SK-N-SH (cell line): ENCODE data around the gene DYRK1A.

Experiments
- CTCF ChIP-seq: fragments of 200-600 bp; sonication (generic); IDR thresholded peaks from 2 replicates; pipeline ENCODE4 v1.6.1; 2017; ENCODE audit warnings: antibody characterized with exemption, mild to moderate bottlenecking, moderate library complexity
- EP300 ChIP-seq, 2 experiments: IDR thresholded peaks; 2 replicates each; pipeline versions ENCODE4 v1.4.0 to v1.6.1; 2012; ENCODE audit warnings: borderline replicate concordance in 1 of 2, low read depth in 1 of 2, low read length in 1 of 2
- GATA2 ChIP-seq: sonication (generic); formaldehyde crosslinking; IDR thresholded peaks from 2 replicates; pipeline ENCODE4 v1.5.0; 2020; ENCODE audit warnings: mild to moderate bottlenecking, missing genetic modification reagents
- JUND ChIP-seq: IDR thresholded peaks from 2 replicates; pipeline ENCODE4 v1.4.0; 2012
- POLR2AphosphoS5 ChIP-seq: IDR thresholded peaks from 2 replicates; pipeline ENCODE4 v1.6.1; 2012; ENCODE audit warnings: low read depth, low read length
- RAD21 ChIP-seq: IDR thresholded peaks from 2 replicates; pipeline ENCODE4 v1.6.1; 2012; ENCODE audit warnings: mild to moderate bottlenecking, low read length
- REST ChIP-seq: IDR thresholded peaks from 2 replicates; pipeline ENCODE4 v1.6.1; 2012; ENCODE audit warnings: mild to moderate bottlenecking, low read depth, low read length, moderate library complexity
- RFX5 ChIP-seq: IDR thresholded peaks from 2 replicates; pipeline ENCODE4 v1.6.1; 2012; ENCODE audit warnings: mild to moderate bottlenecking, improper control_type of control experiment, low read length
- SIN3A ChIP-seq: IDR thresholded peaks from 2 replicates; pipeline ENCODE4 v1.6.1; 2012; ENCODE audit warnings: low read depth, mild to moderate bottlenecking, low read length, moderate library complexity, borderline replicate concordance
- SMC3 ChIP-seq: IDR thresholded peaks from 2 replicates; pipeline ENCODE4 v1.6.1; 2012; ENCODE audit warnings: low read depth, low read length, improper control_type of control experiment
- ZBTB33 ChIP-seq: IDR thresholded peaks from 2 replicates; pipeline ENCODE4 v1.4.0; 2012; ENCODE audit warnings: low read depth, borderline replicate concordance
- TF ChIP-seq, protein P1 (sequence below): IDR thresholded peaks from 2 replicates; pipeline ENCODE4 v1.4.0; 2012; ENCODE audit warnings: low read depth

DNA sequence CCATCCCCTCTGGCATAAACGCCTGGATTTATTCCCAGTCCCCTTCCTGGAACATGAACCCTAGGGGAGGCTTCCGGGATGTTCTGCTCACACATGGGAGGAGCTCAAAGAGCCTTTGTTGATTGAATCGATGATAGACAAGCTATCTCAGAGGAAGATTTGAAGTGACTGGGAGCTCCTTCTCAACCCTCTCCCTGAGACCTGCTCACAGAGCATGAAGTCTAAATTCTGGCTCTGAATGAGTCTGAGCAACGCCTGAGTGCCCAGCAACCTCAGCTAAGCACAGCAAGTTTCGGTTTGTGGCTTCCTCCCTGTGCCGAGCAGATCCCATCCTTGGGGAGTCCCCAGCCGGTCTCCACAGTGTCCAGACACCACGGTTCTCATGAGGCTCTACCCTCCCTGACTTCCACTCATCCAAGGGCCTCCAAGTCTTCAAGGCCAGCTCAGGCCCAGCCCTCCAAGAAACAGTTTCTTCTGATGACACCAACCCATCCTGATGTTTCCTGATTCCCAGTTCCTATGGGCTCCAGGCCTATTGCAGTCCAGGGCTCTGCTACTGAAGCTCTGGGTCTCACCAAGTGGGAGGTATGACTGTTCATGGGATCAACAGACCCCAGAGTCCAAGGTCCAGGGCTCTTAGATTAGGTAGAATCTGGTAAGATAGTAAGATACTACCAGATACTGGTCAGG is 190.8 kb downstream of the DYRK1A start:
- TF ChIP-seq EP300 (IDR thresholded peaks at IDR 0.05; ENCODE audit: borderline replicate concordance in 1 of 2, low read depth in 1 of 2, low read length in 1 of 2) = no peak
- no peak for TF ChIP-seq CTCF
- TF ChIP-seq JUND = no peak
- TF ChIP-seq RFX5 = no peak
- TF ChIP-seq RAD21 = no peak
- no peak for TF ChIP-seq SMC3
- no peak for TF ChIP-seq POLR2AphosphoS5
- TF ChIP-seq REST = no peak
- TF ChIP-seq, protein P1, sequence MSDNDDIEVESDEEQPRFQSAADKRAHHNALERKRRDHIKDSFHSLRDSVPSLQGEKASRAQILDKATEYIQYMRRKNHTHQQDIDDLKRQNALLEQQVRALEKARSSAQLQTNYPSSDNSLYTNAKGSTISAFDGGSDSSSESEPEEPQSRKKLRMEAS = no peak
- no peak for TF ChIP-seq GATA2 (CRISPR knock-in tag)
- no peak for TF ChIP-seq SIN3A
- TF ChIP-seq ZBTB33 = no peak
